Nephron progenitor cell (in vitro differentiated cells): ENCODE data around the gene CCDC91.

Source experiments
- DNase-seq: peaks from one replicate; pipeline ENCODE4 v3.0.0; 2021
- H3K27ac Mint-ChIP-seq: 2 replicates; pipeline ENCODE4 v1.8.0; 2021; ENCODE audit warnings: mild to moderate bottlenecking, moderate library complexity, mixed read lengths
- H3K27me3 Mint-ChIP-seq: 2 replicates; pipeline ENCODE4 v1.8.0; 2021; ENCODE audit warnings: mild to moderate bottlenecking, low read depth, mixed read lengths; ENCODE audit not compliant: poor library complexity
- H3K36me3 Mint-ChIP-seq: 2 replicates; pipeline ENCODE4 v1.8.0; 2021; ENCODE audit warnings: low read depth, mixed read lengths
- H3K4me1 Mint-ChIP-seq: 2 replicates; pipeline ENCODE4 v1.8.0; 2021; ENCODE audit warnings: mixed read lengths
- H3K4me3 Mint-ChIP-seq: 2 replicates; pipeline ENCODE4 v1.8.0; 2021; ENCODE audit warnings: mild to moderate bottlenecking, moderate library complexity, mixed read lengths
- H3K9me3 Mint-ChIP-seq: 2 replicates; pipeline ENCODE4 v1.8.0; 2021; ENCODE audit warnings: mild to moderate bottlenecking, moderate library complexity, mixed read lengths
- CTCF ChIP-seq: fragments of 200-600 bp; sonication (generic); IDR thresholded peaks from 2 replicates; pipeline ENCODE4 v1.5.0; 2021; ENCODE audit warnings: antibody characterized with exemption

Gene CCDC91

DNA sequence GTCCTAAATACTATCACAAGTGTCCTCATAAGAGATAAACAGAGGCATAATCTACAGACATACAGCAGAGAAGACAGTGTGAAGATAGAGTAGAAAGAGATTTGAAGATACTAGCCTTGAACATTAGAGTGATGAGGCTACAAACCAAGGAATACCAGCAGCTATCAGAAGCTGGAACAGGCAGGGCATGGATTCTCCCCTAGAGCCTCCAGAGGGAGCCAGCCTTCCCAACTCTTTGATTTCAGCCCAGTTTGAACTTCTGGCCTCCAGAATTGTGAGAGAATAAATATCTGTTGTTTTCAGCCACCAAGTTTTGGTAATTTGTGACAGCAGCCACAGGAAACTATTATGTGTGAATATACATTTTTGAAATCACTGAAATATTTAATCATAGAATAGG, 47.2 kb downstream of the CCDC91 start:
- peaks cover 3% of the 10 kb centered on the region for H3K27me3 Mint-ChIP-seq
- no peak overlapping the region for H3K4me3 Mint-ChIP-seq
- H3K36me3 Mint-ChIP-seq = no peaks in the 10 kb centered on the region
- no peaks in the 10 kb centered on the region for H3K4me1 Mint-ChIP-seq
- no peak for TF ChIP-seq CTCF
- no peak for DNase-seq
- H3K9me3 Mint-ChIP-seq = no peaks in the 10 kb centered on the region
- no peak overlapping the region for H3K27ac Mint-ChIP-seq

DNA sequence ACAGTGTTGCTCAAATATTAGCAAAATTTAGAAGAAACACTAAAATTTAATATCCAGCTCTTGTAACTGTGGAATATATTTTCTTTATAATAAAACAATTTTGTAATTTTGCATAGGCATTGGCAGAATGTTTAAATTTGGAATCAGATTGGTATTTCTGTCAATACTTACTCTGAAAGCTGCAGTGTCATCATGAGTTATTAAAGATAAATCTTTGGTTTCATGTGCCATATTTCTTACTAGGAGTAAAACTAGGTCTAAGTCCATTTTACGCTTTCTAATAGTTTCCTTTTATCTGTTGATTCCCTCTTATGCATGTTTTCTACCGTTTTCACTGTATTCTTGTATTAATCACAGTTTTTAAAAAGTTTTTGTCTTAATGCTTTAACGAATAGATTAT, 49.7 kb downstream of the CCDC91 start:
- H3K36me3 Mint-ChIP-seq = no peaks in the 10 kb centered on the region
- H3K4me1 Mint-ChIP-seq = no peaks in the 10 kb centered on the region
- H3K4me3 Mint-ChIP-seq = no peak overlapping the region
- H3K9me3 Mint-ChIP-seq = no peaks in the 10 kb centered on the region
- TF ChIP-seq CTCF = no peak
- H3K27me3 Mint-ChIP-seq = peaks cover 3% of the 10 kb centered on the region
- DNase-seq = no peak
- no peak overlapping the region for H3K27ac Mint-ChIP-seq

- no peak for DNase-seq
- Mint-ChIP-seq H3K4me3 (no peak overlapping the region), H3K36me3 (no peaks in the 10 kb centered on the region), H3K27me3 (peaks cover 3% of the 10 kb centered on the region), H3K9me3 (no peaks in the 10 kb centered on the region), H3K4me1 (no peaks in the 10 kb centered on the region), H3K27ac (no peak overlapping the region)
- TF ChIP-seq CTCF = no peak
Observed at GRCh38 chr12:28240853-28241252, 50.6 kb downstream of the CCDC91 start.

DNA sequence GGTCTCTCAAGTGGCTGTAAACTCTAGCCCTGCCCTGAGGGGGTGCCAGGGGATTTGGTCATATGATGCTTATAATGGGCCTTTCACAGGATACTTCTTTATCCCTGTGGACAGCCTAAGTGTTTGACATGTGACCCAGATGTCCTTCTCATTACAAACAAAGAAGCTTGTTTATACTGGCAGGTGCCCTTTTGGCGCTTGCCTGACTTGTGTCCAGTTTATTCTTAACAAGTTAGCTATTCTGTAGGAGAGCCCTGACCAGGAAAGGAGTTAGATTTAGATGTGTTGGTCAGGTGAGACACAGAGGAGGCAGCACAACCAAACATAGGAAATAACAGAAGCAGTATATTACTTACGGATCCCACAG, 51.9 kb downstream of the CCDC91 start:
- Mint-ChIP-seq H3K27ac (peak overlapping the region; percentile 95), H3K27me3 (peaks cover 3% of the 10 kb centered on the region), H3K4me1 (no peaks in the 10 kb centered on the region), H3K4me3 (no peak overlapping the region), H3K9me3 (no peaks in the 10 kb centered on the region), H3K36me3 (no peaks in the 10 kb centered on the region)
- no peak for TF ChIP-seq CTCF
- no peak for DNase-seq

DNA sequence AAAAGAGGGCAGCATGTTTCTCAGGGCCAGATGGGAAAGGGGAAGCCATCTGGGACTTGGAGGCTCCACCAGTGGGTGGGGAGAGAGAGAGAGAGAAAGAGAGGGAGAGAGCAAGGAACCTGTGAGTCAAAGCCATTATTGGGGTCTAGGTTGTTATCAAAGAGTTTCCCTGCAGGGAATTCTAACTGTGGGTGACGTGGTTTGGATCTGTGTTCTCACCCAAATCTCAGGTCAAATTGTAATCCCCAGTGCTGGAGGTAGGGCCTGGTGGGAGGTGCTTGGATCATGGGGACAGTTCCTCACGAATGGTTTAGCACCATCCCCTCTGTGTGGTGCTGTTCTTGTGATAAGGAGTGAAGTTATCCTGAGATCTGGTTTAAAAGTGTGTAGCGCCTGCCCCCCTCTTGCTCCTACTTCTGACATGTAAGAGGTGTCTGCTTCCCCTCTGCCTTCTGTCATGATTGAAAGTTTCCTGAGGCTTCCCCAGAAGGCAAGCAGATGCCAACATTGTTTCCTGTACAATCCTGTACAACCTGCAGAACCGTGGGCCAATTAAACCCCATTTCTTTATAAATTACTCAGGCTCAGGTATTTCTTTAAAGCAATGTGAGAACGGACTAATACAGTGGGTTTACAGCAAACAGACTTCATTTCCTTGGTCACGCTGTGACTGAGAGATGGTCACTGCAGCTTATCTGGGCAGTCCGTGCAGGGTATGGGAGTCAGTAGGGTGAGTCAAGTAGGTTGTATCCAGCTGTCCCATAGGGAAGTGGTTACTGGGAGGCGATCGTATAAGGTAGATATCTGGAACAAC, 52.4 kb downstream of the CCDC91 start:
- H3K9me3 Mint-ChIP-seq = no peaks in the 10 kb centered on the region
- no peak overlapping the region for H3K4me3 Mint-ChIP-seq

More for the DNA sequence above, 52.4 kb downstream of the CCDC91 start:
- Mint-ChIP-seq H3K27ac (peak overlapping the region; percentile 95), H3K36me3 (no peaks in the 10 kb centered on the region), H3K4me1 (no peaks in the 10 kb centered on the region), H3K27me3 (peaks cover 2% of the 10 kb centered on the region)
- TF ChIP-seq CTCF = no peak
- DNase-seq = no peak
